K562 (cell line): ENCODE results near the gene CD93. TPM values are rescaled to one million over a fixed set of nuclear protein-coding genes. Genes with fewer than 3 reads are reported as not detected.

Source experiments
- CBFA2T3 ChIP-seq: fragments of 450-650 bp; IDR thresholded peaks from 2 replicates; pipeline ENCODE4 v1.6.1; 2017
- RAD21 ChIP-seq, 2 experiments: fragments of 250-450 bp in 1 of 2; fragments of 450-650 bp in 1 of 2; sonication (Bioruptor Pico) in 1 of 2; formaldehyde crosslinking in 1 of 2; IDR thresholded peaks in 1 of 2; conservative IDR thresholded peaks in 1 of 2; 2 replicates each; pipeline versions ENCODE4 v1.4.0 to v1.8.0; 2020 to 2022; ENCODE audit warnings: mild to moderate bottlenecking in 2 of 2, moderate library complexity in 1 of 2
- SREBF2 ChIP-seq: sonication (generic); formaldehyde crosslinking; IDR thresholded peaks from 2 replicates; pipeline ENCODE4 v1.4.0; 2020; ENCODE audit warnings: mild to moderate bottlenecking, missing genetic modification reagents
- SRF ChIP-seq, 2 experiments: fragments of 250-450, 450-650 bp in 1 of 2; sonication (Bioruptor Pico) in 1 of 2; sonication (generic) in 1 of 2; formaldehyde crosslinking; IDR thresholded peaks; 2 replicates each; pipeline versions ENCODE4 v1.5.0 to v1.5.1; 2020 to 2022; ENCODE audit warnings: mild to moderate bottlenecking in 1 of 2, missing genetic modification reagents in 1 of 2
- SRSF9 ChIP-seq: fragments of 200-400 bp; formaldehyde crosslinking; IDR thresholded peaks from 2 replicates; pipeline ENCODE4 v1.6.1; 2017; ENCODE audit warnings: low read depth, low read length, borderline replicate concordance
- ZKSCAN1 ChIP-seq: fragments of 150-350 bp; IDR thresholded peaks from 2 replicates; pipeline ENCODE4 v1.6.1; 2016; ENCODE audit warnings: low read depth, low read length
- ZNF589 ChIP-seq: fragments of 200-800 bp; sonication (Bioruptor generic); IDR thresholded peaks from 2 replicates; pipeline ENCODE4 v1.6.1; 2016; ENCODE audit warnings: low read depth, missing genetic modification characterization, missing compliant biosample characterization
- ZNF699 ChIP-seq: fragments of 250-450 bp; sonication (Bioruptor Pico); IDR thresholded peaks from 2 replicates; pipeline ENCODE4 v1.8.0; 2021; ENCODE audit warnings: mild to moderate bottlenecking, moderate library complexity; ENCODE audit not compliant: insufficient replicate concordance
- ZNF707 ChIP-seq: fragments of 250-450 bp; sonication (Bioruptor Pico); conservative IDR thresholded peaks from 2 replicates; pipeline ENCODE4 v1.8.0; 2022; ENCODE audit warnings: inconsistent platforms, mild to moderate bottlenecking, moderate library complexity
- polyA plus RNA-seq, 8 experiments: library from polyadenylated mRNA; depleted of rRNA in 4 of 8; stranded (reverse) in 5 of 8; unstranded in 3 of 8; fragments of >200 nt; fragmentation: Nextera tagmentation in 2 of 8; fragmentation: Illumina TruSeq in 1 of 8; extraction: Ambion mirVana in 2 of 8; extraction: Trizol in 1 of 8; gene quantifications; 2 replicates each; pipeline versions ENCODE4 v1.2.1 to v1.2.3, GENCODE V29; 2011 to 2014; ENCODE audit warnings: inconsistent platforms in 1 of 8, missing spikeins in 1 of 8
- total RNA-seq, 7 experiments: library from RNA; depleted of rRNA in 6 of 7; stranded (reverse); fragments of >200 nt in 6 of 7; fragmentation: Illumina TruSeq in 2 of 7; extraction: Trizol in 2 of 7; gene quantifications; 2 replicates each; pipeline versions ENCODE4 v1.2.1 to v1.2.3, GENCODE V29; 2011 to 2021; ENCODE audit warnings: low replicate concordance in 1 of 7
- TF ChIP-seq, protein P1 (sequence below), 2 experiments: IDR thresholded peaks; 2 replicates each; pipeline ENCODE4 v1.6.1; 2011; ENCODE audit warnings: borderline replicate concordance in 1 of 2, control low read depth in 1 of 2, low read depth in 1 of 2, low read length in 1 of 2, mild to moderate bottlenecking in 1 of 2, mixed read lengths in 1 of 2, moderate library complexity in 1 of 2; ENCODE audit not compliant: insufficient read depth in 1 of 2, insufficient read length in 1 of 2, poor library complexity in 1 of 2, severe bottlenecking in 1 of 2; ENCODE audit errors: extremely low read depth in 1 of 2
- TF ChIP-seq, protein P2 (sequence below): fragments of 450-650 bp; IDR thresholded peaks from 2 replicates; pipeline ENCODE4 v1.6.1; 2016; ENCODE audit warnings: antibody characterized with exemption
- TF ChIP-seq, protein P3 (sequence below): fragments of 450-650 bp; formaldehyde crosslinking; IDR thresholded peaks from 2 replicates; pipeline ENCODE4 v1.4.0; 2020; ENCODE audit warnings: mild to moderate bottlenecking, moderate library complexity
- TF ChIP-seq, protein P4 (sequence below): fragments of 250-450 bp; sonication (Bioruptor Pico); IDR thresholded peaks from 2 replicates; pipeline ENCODE4 v1.4.0; 2020
- TF ChIP-seq, protein P5 (sequence below), 2 experiments: fragments of 450-650 bp in 1 of 2; IDR thresholded peaks; 2 replicates each; pipeline ENCODE4 v1.6.1; 2011 to 2017; ENCODE audit warnings: low read depth in 2 of 2, antibody characterized with exemption in 1 of 2, borderline replicate concordance in 1 of 2, low read length in 1 of 2, mild to moderate bottlenecking in 1 of 2, mixed read lengths in 1 of 2; ENCODE audit not compliant: control insufficient read depth in 1 of 2

CD93 gene
- total and polyA plus RNA-seq, 9 of the 15 experiments (the other 6 are each of a cell fraction or from before 2014, with no cell fraction given) = 0.03 to 0.20 (median 0.05) TPM

DNA sequence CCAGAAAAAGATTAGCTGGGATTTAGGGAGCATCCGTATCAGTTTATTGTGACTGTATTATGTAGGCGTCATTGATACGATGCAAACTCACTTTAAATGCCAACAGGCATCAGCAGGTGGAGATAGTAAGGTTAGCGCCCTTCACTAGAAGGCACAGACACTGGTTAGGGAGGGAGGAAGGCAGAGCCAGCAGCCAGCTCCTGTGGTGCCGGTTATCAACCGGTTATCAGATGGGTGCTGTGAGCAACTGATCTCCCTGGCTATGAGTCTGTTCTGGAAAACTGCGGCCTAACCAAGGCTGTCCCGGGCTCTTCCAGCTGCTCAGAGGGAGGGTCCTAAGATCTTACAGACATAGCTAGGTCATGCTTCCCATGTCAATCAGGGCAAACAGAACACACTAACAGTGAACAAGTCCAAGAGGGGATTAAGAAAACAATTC, 47.5 kb upstream of the CD93 start (continued):
- TF ChIP-seq, protein P1, sequence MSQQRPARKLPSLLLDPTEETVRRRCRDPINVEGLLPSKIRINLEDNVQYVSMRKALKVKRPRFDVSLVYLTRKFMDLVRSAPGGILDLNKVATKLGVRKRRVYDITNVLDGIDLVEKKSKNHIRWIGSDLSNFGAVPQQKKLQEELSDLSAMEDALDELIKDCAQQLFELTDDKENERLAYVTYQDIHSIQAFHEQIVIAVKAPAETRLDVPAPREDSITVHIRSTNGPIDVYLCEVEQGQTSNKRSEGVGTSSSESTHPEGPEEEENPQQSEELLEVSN (IDR thresholded peaks at IDR 0.05; ENCODE audit: borderline replicate concordance in 1 of 2, extremely low read depth in 1 of 2, insufficient read depth in 1 of 2, insufficient read length in 1 of 2, low read depth in 1 of 2, low read length in 1 of 2, poor library complexity in 1 of 2, severe bottlenecking in 1 of 2) = peak in 1 of 2 experiments; percentile 24
- TF ChIP-seq, protein P2, sequence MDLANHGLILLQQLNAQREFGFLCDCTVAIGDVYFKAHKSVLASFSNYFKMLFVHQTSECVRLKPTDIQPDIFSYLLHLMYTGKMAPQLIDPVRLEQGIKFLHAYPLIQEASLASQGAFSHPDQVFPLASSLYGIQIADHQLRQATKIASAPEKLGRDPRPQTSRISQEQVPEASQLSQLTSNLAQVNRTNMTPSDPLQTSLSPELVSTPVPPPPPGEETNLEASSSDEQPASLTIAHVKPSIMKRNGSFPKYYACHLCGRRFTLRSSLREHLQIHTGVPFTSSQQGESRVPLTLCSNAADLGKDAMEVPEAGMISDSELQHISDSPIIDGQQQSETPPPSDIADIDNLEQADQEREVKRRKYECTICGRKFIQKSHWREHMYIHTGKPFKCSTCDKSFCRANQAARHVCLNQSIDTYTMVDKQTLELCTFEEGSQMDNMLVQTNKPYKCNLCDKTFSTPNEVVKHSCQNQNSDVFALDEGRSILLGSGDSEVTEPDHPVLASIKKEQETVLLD = peak; percentile 42; the same call in 1 of the 2 replicates
- TF ChIP-seq ZNF699 (no peak), ZNF589 (CRISPR knock-in tag) (peak; percentile 70), CBFA2T3 (peak; percentile 82), ZKSCAN1 (peak; percentile 46; the same call in 1 of the 2 replicates), RAD21 (CRISPR knock-in tag; conservative IDR thresholded peaks at IDR 0.05 in 1 of 2, IDR thresholded peaks at IDR 0.05 in 1 of 2) (peak; percentile 5 to 25; a peak in 1 of 4 replicates), SRSF9 (no peak), SREBF2 (no peak), SRF (CRISPR knock-in tag; IDR thresholded peaks at IDR 0.05) (peak in 1 of 2 experiments; percentile 27; a peak in 1 of 4 replicates), ZNF707 (CRISPR knock-in tag) (no peak)
- TF ChIP-seq, protein P3, sequence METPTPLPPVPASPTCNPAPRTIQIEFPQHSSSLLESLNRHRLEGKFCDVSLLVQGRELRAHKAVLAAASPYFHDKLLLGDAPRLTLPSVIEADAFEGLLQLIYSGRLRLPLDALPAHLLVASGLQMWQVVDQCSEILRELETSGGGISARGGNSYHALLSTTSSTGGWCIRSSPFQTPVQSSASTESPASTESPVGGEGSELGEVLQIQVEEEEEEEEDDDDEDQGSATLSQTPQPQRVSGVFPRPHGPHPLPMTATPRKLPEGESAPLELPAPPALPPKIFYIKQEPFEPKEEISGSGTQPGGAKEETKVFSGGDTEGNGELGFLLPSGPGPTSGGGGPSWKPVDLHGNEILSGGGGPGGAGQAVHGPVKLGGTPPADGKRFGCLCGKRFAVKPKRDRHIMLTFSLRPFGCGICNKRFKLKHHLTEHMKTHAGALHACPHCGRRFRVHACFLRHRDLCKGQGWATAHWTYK = no peak
- TF ChIP-seq, protein P4, sequence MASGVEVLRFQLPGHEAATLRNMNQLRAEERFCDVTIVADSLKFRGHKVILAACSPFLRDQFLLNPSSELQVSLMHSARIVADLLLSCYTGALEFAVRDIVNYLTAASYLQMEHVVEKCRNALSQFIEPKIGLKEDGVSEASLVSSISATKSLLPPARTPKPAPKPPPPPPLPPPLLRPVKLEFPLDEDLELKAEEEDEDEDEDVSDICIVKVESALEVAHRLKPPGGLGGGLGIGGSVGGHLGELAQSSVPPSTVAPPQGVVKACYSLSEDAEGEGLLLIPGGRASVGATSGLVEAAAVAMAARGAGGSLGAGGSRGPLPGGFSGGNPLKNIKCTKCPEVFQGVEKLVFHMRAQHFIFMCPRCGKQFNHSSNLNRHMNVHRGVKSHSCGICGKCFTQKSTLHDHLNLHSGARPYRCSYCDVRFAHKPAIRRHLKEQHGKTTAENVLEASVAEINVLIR = no peak
- TF ChIP-seq, protein P5, sequence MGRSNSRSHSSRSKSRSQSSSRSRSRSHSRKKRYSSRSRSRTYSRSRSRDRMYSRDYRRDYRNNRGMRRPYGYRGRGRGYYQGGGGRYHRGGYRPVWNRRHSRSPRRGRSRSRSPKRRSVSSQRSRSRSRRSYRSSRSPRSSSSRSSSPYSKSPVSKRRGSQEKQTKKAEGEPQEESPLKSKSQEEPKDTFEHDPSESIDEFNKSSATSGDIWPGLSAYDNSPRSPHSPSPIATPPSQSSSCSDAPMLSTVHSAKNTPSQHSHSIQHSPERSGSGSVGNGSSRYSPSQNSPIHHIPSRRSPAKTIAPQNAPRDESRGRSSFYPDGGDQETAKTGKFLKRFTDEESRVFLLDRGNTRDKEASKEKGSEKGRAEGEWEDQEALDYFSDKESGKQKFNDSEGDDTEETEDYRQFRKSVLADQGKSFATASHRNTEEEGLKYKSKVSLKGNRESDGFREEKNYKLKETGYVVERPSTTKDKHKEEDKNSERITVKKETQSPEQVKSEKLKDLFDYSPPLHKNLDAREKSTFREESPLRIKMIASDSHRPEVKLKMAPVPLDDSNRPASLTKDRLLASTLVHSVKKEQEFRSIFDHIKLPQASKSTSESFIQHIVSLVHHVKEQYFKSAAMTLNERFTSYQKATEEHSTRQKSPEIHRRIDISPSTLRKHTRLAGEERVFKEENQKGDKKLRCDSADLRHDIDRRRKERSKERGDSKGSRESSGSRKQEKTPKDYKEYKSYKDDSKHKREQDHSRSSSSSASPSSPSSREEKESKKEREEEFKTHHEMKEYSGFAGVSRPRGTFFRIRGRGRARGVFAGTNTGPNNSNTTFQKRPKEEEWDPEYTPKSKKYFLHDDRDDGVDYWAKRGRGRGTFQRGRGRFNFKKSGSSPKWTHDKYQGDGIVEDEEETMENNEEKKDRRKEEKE (IDR thresholded peaks at IDR 0.05; ENCODE audit: borderline replicate concordance in 1 of 2, control insufficient read depth in 1 of 2, low read depth in 2 of 2, low read length in 1 of 2) = no peak
